CD4-positive, alpha-beta T cell treated with Interferon alpha-2 for 1 hour (primary cell): ENCODE data around the gene LRTM2.

Experiments
- DNase-seq, 2 donors: peaks; one replicate each; pipeline ENCODE4 v3.0.0-alpha.2; 2020 to 2022

Gene LRTM2

GRCh38 chr12:1830981-1831963, 10.9 kb downstream of the LRTM2 start:
- DNase-seq, result peak in 1 of 2 donors; percentile 5

- no peak for DNase-seq
Observed at GRCh38 chr12:1832801-1833595, 12.6 kb downstream of the LRTM2 start.

GRCh38 chr12:1833596-1834028, 13.2 kb downstream of the LRTM2 start:
- no peak for DNase-seq

GRCh38 chr12:1834186-1834925, 14.0 kb downstream of the LRTM2 start:
- DNase-seq, result no peak

GRCh38 chr12:1835211-1836131, 15.1 kb downstream of the LRTM2 start:
- no peak for DNase-seq

GRCh38 chr12:1836241-1836803, 16.0 kb downstream of the LRTM2 start:
- no peak for DNase-seq

- DNase-seq, result no peak
Observed at GRCh38 chr12:1836854-1837421, 16.6 kb downstream of the LRTM2 start.

- DNase-seq, result no peak
Observed at GRCh38 chr12:1837541-1838204, 17.3 kb downstream of the LRTM2 start.

GRCh38 chr12:1838205-1838993, 18.0 kb downstream of the LRTM2 start:
- DNase-seq, result no peak

GRCh38 chr12:1838994-1839365, 18.6 kb downstream of the LRTM2 start:
- DNase-seq, result no peak

GRCh38 chr12:1839464-1839863, 19.1 kb downstream of the LRTM2 start:
- no peak for DNase-seq

GRCh38 chr12:1839956-1840951, 19.9 kb downstream of the LRTM2 start:
- no peak for DNase-seq

GRCh38 chr12:1840981-1841425, 20.6 kb downstream of the LRTM2 start:
- DNase-seq, result no peak

GRCh38 chr12:1841586-1842182, 21.3 kb downstream of the LRTM2 start:
- no peak for DNase-seq

GRCh38 chr12:1842183-1842904, 22.0 kb downstream of the LRTM2 start:
- DNase-seq, result no peak

- DNase-seq, result no peak
Observed at GRCh38 chr12:1842905-1843640, 22.7 kb downstream of the LRTM2 start.

GRCh38 chr12:1843641-1844005, 23.3 kb downstream of the LRTM2 start:
- DNase-seq, result no peak
